GM08714 (cell line): ENCODE data around the gene SLC48A1.

Experiments
- H3K4me3 ChIP-seq: fragments of 200-500 bp; sonication (Bioruptor generic); 2 replicates; pipeline ENCODE4 v1.5.1; 2014; ENCODE audit warnings: mild to moderate bottlenecking, low read length, inconsistent platforms
- ZNF274 ChIP-seq: IDR thresholded peaks from 2 replicates; pipeline ENCODE4 v1.6.1; 2012; ENCODE audit warnings: mild to moderate bottlenecking, low read depth, low read length

Gene SLC48A1

DNA sequence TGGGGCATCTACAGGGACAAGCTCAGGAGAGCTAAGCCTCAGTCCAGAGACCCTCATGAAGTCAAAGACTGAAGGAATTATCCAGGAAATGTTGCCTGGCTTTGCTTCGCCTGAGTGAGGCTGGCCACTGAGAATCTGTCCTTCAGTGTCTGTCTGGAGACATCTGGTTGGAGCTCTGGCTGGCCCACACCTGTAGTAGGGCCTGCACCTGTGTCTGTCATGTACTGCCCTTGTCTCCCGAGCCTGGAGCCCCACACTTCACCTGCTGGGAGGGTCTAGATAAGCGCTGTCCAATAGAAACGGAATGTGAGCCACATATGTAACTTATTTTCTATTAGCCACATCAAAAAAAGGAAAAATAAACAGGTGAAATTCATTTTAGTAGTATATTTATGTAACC lies 56.5 kb downstream of the SLC48A1 start:
- no peak overlapping the region for H3K4me3 ChIP-seq
- TF ChIP-seq ZNF274: no peak
